NCI-H82 (cell line): Measurements from ENCODE around the gene TULP4.
A peak's percentile ranks its signal among the peaks of the same experiment; 100 is the strongest.
"Not testable (repeated sequence)": the region's sequence is repeated elsewhere in the genome, so short reads cannot be mapped to it uniquely, and the experiment has no call there.

ENCODE experiments used
- DNase-seq: peaks from one replicate; lab custom pipeline; 2025; lab: John Stamatoyannopoulos, UW

Gene TULP4

DNA sequence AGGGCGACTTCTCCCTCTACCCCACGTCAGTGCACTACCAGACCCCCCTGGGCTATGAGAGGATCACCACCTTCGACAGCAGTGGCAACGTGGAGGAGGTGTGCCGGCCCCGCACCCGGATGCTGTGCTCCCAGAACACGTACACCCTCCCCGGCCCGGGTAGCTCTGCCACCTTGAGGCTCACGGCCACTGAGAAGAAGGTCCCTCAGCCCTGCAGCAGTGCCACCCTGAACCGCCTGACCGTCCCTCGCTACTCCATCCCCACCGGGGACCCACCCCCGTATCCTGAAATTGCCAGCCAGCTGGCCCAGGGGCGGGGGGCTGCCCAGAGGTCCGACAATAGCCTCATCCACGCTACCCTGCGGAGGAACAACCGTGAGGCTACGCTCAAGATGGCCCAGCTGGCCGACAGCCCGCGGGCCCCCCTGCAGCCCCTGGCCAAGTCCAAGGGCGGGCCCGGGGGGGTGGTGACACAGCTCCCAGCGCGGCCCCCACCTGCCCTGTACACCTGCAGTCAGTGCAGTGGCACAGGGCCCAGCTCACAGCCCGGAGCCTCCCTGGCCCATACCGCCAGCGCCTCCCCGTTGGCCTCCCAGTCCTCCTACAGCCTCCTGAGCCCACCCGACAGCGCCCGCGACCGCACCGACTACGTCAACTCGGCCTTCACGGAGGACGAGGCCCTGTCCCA is 190.1 kb downstream of the TULP4 start:
- DNase-seq, result no peak

DNA sequence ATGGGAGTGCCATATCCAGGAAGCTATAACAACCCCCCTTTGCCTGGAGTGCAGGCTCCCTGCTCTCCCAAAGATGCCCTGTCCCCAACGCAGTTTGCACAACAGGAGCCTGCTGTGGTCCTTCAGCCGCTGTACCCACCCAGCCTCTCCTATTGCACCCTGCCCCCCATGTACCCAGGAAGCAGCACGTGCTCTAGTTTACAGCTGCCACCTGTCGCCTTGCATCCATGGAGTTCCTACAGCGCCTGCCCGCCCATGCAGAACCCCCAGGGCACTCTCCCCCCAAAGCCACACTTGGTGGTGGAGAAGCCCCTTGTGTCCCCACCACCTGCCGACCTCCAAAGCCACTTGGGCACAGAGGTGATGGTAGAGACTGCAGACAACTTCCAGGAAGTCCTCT is 191.0 kb downstream of the TULP4 start:
- no peak for DNase-seq

DNA sequence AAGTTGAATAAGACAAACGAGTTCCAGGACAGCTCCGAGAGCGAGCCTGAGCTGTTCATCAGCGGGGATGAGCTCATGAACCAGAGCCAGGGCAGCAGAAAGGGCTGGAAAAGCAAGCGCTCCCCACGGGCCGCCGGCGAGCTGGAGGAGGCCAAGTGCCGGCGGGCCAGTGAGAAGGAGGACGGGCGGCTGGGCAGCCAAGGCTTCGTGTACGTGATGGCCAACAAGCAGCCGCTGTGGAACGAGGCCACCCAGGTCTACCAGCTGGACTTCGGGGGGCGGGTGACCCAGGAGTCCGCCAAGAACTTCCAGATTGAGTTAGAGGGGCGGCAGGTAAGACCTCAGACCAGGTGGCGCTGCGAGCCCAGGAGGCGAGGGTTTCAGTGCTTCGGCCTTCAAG is 191.6 kb downstream of the TULP4 start:
- DNase-seq, result no peak

DNA sequence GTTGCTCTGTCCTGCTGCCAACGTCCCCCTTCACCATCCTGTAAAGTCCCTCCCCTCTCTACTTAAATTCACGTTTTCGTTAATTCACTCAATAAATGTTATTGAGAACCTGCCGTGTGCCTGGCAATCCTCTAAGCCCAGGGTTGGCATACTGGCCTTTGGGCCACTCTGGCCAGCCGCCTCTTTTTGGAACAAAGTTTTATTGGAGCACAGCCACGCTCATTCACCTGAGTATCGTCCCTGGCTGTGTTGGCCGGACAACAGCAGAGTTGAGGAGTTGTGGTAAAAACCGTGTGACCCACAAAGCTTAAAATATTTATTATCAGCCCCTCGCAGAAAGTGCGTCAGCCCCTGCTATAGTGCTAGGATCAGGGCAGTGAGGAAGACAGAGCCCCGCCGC is 192.9 kb downstream of the TULP4 start:
- no peak for DNase-seq

DNA sequence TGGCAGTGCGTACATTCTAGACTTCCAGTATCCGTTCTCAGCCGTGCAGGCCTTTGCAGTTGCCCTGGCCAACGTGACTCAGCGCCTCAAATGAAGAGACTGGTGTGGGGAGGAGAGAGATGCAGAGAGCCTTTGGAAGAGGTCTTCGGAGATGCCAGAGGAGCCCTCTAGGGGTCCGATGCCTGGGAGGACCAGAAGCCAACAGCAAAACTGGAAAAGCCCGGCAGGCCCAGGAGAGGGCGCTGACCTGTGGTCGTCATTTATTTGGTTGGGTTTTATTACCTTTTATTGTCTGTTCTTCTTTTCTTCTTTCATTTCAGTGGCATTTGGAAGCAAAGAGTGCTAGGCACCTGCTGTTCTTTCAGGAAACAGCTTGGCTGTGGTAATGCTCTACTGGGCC is 194.3 kb downstream of the TULP4 start:
- DNase-seq, result peak; percentile 66

DNA sequence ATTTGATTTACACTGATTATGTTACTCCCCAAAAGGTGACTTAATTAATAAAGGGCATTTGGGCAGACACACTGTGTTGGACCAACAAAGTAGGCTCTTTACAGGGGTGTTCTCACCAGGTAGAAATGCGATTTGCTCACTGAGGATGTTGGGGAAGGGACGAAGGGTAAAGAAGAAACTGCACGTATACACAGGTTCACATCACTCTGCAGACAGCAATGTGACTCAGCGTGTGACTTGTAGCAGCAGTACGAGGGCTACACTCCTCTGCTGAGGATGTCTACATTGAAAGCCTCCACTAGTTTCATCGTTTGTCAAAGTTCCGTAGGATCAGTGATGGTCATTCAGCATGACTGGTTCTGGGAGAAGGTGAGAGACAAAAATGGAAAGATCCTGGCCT is 194.9 kb downstream of the TULP4 start:
- DNase-seq, result no peak

DNA sequence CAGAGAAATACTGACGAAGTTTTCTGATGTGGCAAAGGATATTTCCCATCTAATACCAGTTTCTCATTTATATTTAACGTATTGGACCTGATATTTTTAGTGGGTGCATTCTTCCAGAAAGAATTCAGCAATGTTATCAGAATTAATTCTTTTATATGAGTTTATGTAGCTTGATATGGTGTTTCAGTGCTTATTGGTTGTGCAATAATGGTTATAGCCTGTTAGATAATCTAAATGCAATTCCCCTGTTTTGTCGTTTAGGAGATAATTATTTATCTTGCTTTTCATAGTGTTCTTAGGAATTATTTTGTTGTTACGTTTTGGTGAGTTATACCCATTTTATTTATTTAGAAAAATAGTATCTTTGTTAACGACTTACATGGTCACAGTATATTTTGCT is 196.2 kb downstream of the TULP4 start:
- no peak for DNase-seq

DNA sequence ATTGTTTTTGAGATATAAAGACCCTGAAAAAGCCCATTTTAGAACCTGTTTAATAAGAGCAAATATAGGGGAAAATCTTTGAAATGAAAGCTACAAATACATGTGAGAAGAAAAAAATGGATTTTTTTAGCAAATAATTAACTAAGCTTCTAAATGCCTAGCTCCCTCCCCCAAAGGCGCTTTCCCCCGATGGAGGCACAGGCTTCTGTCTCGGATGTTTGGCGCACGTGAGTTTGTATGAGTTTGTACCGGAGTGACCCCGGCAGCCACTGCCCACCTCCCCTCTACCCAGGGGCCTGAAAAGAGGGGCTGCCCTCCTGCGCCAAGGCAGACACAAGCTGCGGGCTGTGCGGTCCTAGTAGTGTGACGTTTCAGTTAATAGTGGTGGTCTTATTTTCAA is 197.2 kb downstream of the TULP4 start:
- DNase-seq, result no peak

DNA sequence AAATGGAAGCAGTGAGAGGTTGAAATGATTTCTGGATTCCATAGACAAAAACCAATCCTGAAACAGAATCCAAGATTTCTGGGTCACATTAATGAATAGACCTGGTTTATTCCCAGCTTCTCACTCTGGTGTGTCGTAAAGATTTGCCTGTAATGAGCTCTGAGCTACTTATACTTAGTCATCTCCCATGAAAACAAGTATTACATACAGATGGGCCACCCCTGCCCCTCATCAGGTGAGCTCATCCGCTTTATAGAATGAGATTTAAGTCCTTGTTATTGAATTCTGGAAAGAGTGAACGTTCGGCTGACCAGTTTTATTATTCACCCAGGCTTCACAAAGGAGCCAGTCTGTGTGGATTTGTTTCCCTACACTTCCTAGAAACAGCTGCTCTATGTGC is 200.5 kb downstream of the TULP4 start:
- DNase-seq, result peak; percentile 86

DNA sequence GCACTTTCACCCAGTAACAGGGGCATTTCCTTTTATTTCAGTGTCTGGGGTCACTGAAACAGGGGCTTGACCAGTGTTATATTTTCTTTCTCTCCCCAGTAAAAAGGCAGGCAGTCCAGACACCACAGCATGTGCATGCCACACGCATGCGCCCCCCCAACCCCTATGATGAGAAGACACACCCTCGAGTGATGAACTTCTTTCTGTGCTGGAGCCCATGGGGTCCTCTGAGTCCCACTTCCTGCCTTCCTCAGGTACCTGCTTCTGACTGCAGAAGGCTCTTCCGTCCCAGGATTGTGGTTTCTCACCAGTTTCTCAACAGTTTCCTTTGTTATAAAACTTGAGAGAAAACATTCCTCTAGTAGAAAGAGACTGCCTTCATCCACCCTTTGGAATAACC is 201.9 kb downstream of the TULP4 start:
- no peak for DNase-seq

DNA sequence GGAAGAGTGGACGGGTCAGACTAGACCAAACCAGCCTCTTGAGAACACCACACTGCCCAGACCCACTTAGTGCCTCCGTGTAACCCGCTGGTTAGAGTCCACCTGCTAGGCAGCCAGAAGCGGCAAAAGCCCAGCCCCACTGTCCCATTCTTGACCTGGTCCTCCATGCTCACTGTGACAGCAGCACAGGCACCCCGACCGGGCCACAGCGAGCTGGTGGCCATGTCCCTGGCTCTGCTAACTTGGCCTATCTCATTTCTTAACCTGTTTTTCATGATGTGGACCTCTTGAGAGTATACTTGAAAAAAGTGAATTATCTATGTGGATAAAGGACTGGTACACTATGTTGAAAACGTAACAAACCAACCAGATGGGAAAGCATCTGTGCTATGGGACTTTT is 202.7 kb downstream of the TULP4 start:
- no peak for DNase-seq

DNA sequence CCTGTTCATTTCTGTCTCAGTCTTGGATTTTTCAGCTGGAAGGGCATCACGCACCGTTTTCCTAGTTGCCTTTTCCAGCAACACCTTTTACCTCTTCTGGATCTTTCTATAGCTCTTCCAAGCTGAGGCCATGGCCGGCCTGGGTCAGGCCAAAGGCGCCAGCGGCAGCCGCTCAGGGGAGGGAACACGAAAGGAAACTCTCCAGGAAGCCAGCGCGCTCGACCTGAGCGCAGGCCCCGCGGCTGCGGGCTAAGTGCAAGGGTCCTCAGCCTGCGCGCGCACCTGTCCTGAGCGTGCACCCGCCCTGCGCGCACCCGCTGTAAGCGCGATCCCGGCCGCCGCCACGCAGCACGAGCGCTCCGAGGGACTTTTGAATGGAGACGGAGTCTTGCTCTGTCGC is 203.8 kb downstream of the TULP4 start:
- DNase-seq, result no peak

DNA sequence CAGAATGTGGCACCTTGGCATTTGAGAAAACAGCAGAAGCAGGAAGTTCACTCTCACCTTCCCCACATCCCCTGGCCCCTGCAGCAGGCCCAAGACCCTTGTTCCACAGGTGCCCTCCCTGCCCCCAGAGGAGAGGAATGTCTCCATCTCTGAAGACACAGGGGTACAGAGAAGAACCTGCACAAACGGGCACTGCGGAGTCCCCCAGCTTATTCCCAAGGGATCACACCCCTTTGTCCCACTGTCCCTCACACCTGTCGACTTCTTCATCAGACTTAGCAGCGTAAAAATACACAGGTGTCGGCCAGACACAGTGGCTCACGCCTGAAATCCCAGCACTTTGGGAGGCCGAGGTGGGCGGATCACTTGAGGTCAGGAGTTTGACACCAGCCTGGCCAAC is 204.8 kb downstream of the TULP4 start:
- DNase-seq, result no peak

DNA sequence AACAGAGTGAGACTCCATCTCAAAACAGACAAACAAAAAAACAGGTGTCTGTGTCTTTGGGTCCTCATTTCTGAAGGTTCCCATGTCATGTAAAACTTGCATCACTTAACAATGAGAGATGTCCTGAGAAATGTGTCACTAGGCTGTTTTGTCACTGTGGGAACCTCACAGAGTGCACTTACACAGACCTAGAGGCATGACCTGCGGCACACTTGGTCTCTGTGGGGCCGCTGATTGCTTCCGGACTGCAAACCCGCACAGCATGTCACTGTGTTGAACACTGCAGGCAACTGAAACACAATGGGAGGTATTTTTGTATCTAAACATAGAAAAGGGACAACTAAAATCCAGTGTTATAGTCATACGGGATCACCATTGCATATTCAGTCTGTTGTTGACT is 205.3 kb downstream of the TULP4 start:
- DNase-seq, result no peak

DNA sequence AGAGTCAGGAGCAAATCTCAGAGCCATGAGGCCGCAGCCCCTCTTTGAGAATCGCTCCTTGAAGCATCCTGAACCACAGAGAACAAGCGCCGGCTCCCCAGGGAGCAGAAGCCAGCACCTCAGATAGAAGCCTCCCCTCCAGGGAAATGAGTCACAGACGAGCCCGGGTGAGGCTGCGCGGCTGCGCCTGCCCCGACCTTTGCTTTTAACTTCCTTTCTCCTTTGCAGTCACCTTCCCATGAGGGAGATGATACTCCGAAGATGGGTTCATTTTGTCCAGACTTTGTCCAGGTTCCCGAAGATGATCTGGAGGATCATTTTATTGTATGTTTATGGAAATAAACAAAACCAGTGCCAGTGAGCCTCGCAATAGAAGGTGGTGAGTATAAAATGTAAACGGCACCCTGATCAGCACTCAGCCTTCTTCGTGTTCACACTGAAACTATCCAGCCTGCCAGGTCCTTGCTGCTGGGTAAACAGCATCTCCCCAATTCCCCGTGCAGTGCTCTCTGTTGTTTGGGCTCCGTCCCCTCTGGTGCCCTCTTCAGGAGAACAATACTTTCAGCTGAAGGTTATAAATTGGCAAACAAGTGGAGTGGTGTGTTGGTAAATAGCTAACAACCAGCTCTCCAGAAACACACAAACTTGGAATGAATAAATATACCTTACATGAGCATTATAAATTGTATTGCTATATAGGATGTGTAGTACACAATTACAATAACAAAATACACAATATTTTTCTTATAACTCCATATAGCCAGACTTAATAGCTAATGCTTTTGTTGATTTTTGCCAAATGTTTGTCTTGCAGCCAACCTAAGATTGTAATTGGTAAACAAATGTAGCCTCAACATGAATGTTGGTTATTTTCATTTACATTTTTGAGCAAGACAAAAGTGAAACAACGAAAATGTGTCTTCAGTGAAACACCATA is 206.2 kb downstream of the TULP4 start:
- peak; percentile 78 for DNase-seq

DNA sequence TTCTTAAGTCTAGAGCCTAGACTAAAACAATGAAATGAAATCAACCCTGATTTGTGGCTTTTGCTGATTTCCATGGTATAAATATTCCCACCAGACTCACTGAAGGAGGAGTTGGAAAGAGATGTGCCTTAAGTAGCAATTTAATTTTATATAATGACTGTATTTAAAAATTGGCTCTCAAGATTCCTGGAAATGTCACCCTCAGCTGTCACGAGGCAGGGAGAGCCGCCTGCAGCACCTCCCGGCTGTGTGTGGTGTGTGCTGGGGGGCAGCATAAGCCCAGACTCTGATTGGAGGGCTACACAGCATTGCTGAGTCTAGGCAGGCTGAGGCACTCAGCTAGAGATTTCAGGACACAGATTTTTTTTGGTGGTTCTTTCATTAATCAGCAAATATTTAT is 207.0 kb downstream of the TULP4 start:
- DNase-seq, result no peak

DNA sequence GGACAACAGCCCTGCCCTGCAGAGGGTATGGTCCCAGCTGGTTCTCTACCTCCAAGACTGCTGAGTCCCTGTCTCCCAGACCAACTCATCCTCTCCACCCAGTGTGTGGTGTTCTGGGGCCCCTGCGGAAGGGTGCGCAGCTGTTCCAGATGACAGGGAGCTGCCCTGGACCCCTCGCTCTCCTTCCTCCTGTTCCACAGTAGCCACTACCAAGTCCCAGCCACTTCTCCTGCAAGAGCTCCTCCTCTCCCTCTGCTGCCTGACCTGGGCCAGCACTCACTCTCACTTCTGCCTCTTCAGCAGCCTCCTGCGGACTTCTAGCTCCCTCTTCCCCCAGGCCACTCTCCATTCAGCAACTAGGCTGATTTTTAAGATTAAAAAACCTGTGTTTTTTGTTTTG is 207.5 kb downstream of the TULP4 start:
- DNase-seq, result no peak

DNA sequence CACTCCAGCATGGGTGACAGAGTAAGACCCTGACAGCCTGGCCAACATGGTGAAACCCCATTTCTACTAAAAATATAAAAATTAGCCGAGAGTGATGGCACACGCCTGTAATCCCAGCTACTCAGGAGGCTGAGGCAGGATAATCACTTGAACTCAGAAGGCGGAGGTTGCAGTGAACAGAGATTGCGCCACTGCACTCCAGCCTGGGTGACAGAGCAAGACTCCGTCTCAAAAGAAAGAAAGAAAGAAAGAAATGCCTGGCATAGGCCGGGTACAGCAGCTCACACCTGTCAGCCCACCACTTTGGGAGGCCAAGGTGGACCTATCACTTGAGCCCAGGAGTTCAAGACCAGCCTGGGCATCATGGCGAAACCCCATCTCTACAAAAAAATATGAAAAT is 208.7 kb downstream of the TULP4 start:
- not testable (repeated sequence) for DNase-seq

DNA sequence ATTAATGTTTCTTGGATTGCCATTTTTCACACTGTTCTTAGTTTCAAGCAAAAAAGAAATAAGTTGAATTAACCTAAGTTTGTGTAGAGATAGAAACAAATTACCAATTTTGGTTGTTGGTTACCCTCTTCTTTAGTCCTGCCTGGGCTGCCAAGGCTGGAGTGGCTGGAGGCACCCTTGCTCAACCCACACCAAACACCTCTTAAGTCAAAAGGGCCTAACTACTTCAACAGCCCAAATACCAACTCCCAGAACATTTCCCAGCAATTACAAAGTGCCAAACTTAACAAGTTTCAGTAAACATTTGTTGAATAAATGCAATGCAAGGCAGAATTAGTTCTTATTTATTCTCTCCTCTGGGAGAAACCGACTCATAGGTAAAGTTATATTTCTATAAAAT is 209.5 kb downstream of the TULP4 start:
- no peak for DNase-seq

DNA sequence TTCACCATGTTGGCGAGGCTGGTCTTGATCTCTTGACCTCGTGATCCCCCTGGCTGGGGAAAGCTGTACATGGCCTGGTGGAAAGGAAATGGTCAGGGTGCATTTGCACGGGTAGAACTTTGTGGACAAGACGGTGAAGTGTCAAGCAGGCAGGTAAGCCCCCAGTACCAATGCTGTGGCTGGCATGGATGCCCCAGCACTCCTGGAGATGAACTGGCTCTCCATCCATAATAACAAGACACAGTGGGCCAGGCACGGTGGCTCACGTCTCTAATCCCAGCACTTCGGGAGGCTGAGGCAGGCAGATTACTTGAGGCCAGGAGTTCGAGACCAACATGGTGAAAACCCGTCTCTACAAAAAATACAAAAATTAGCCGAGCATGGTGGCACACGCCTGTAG is 210.4 kb downstream of the TULP4 start:
- DNase-seq, result no peak

DNA sequence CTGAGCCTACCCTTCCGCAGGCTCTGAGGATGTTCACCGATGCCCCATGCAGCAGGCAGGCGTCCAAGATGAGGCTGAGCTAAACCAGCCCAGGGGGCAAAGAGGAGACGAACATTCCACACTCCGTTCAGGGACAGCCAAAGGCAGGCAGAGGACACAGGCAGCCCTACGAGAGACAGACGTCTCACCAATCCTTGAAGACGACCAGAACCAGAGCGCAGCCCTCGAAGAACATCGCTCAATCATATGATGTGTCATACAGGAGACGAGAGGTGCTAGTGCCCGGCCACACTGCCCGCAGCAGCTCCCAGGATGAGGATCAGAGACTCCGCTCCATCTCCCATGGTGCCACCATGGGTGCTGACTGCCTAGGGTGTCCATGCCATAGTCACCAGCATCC is 212.0 kb downstream of the TULP4 start:
- DNase-seq, result no peak

DNA sequence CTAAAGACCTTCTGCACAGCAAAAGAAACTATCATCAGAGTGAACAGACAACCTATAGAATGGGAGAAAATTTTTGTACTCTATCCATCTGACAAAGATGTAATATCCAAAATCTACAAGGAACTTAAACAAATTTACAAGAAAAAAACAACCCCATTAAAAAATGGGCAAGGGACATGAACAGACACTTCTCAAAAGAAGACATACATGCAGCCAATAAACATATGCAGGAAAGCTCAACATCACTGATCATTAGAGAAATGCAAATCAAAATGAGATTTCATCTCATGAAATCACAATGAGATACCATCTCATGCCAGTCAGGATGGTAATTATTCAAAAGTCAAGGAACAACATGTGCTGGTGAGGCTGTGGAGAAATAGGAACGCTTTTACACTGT is 215.6 kb downstream of the TULP4 start:
- DNase-seq, result not testable (repeated sequence)

DNA sequence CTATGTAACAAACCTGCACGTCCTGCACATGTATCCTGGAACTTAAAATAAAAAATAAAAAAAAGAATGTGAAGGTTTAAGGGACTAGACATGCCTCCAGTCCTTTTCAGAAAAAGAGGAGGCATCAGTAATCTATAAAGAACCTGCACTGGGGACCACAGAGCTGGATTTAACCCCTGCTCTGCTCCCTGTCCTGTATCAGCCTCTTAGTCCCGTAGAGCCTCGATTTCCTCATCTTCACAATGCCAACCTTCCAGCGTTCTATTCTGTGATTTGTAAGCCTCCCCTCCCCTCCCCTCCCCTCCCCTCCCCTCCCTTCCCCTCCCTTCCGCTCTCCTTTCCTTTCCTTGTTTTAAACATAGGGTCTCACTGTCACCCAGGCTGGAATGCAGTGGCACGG is 216.6 kb downstream of the TULP4 start:
- no peak for DNase-seq

DNA sequence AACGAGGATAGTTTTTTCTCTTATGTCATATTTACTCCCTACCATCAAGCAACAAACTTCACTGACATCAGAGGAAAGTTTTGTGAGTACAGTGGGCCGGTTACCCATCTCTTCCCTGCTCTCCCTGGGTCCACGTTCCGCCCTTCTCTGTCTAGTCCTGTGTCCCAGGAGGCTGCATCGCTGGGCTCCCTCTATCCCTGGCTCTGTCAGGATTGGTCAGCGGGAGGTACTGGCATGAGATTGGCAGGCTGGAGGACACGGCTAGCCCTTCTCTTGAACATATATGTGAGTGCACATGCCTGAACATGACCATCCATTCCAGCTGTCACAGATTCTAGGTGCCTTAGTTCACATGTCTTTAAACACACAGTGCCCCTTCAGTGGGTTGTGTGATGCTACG is 217.4 kb downstream of the TULP4 start:
- no peak for DNase-seq
